T-helper 1 cell treated with Interleukin-12 subunit alpha and Interleukin-12 subunit beta and Interleukin-4 antibody, amounts not matched to agents 30 ng/mL and 1 ng/mL, for 36 hours (primary cell): Measurements from ENCODE around the gene FANCC. TPM values are rescaled to one million over a fixed set of nuclear protein-coding genes. Genes with fewer than 3 reads are reported as not detected.

Source experiments
- intact Hi-C: fragments of 100-400 bp; cut with micrococcal nuclease; formaldehyde crosslinking; loops from one replicate; pipeline ENCODE4 v1.15.1; 2024
- total RNA-seq: library from RNA; stranded (reverse); gene quantifications from 2 replicates; pipeline ENCODE4 v1.2.3, GENCODE V29; 2022

FANCC gene
- total RNA-seq, 1 donor from 2014 or later: 14.6 TPM

DNA sequence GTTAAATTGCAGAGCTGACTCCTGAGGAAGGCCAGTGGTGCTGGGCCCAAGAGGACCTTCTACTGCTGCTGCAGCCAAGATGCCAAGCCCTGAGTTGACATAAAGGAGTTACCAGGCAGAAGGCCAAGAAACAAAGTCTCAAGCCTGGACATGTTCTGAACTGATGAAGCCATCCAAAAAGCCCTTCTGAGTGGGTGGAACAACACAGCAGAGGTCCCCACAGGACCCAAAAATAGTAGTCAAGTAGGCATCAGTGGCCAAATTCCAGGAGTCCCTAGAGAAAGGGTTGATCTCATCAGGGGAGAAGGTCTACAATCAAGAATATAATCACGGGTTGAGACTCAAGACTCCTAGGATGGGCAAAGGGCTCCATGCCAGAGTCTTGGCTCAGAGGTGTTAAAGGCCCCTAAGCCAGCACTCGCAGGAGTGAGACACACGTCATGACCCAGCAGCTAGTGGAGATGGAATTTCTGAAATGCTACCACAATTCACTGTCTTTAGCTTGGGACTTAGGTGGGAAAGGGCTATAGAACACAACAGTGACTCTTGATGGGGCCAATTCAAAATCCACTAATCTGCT, 119.7 kb downstream of the FANCC start:
- intact Hi-C loops: no loop called here

GRCh38 chr9:95193480-95193879, 124.0 kb downstream of the FANCC start:
- intact Hi-C loops: no loop called here

- intact Hi-C loops: no loop called here
These were observed 124.4 kb downstream of the FANCC start for GRCh38 chr9:95193067-95193466.

DNA sequence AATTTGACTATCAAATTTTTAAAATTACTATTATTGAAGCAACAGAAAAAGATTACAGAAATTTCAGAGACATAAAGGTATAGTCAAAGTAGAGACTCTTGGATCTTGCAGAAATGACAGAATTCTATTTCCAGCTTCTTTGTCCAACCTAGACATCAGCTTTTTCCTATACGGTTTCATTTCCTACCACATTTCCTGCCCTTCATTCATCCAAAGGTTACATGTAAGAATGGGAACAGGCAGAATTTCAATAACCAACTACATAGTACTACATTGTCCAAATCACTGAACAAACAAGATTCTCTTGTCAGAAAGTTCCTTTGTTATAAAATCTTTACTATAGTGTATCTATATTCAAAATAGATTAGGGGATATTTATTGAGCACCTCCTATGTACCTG, 124.9 kb downstream of the FANCC start:
- intact Hi-C loops: no loop called here

DNA sequence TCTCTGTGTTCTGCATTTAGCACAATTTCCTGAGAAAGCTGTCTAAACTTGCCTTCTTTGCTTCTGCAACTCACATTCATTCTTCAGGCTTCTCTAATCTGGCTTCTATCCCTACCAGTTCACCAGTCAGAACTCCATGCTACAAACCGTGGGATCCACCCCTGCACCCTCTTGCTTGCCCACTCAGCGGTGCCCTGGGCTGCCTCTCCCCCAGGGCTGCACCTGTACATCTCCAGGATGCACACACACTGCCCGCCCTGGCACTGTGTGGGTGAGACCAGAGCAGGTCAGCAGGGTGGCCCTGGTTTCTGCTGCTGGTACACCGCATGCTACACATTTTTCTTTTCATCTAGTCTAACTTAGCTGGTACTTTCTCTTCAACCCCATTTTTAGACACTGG, 127.1 kb downstream of the FANCC start:
- intact Hi-C loops: no loop called here

- intact Hi-C loops: loop anchor here (1.0 to 10.0 kb wide), 2 partner anchors 18 to 685 kb away; partner anchors contain the start of gene ERCC6L2
These were observed 128.0 kb downstream of the FANCC start for GRCh38 chr9:95189251-95190098.

DNA sequence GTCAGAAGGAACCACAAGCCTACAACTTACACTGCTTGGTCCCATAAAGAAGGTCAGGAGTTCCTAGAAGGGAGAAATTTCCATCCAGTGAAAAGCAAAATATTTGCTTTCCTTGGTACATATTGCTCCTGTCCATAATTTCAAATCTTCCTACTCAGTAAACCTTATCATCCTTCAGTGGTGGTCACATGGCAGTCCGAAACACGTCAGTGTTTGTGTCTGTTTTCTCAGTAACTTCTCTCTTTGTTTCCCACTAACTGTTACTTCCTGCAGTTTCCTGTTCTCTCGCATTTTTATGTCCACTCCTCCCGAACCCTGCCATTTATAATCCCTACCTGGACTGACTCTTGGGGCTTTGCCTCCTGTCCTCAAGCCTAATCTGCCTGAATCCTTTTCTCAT, 129.1 kb downstream of the FANCC start:
- intact Hi-C loops: loop anchor here (10.0 kb wide), 1 partner anchor 686 kb away; the partner anchor contains the start of gene ERCC6L2

DNA sequence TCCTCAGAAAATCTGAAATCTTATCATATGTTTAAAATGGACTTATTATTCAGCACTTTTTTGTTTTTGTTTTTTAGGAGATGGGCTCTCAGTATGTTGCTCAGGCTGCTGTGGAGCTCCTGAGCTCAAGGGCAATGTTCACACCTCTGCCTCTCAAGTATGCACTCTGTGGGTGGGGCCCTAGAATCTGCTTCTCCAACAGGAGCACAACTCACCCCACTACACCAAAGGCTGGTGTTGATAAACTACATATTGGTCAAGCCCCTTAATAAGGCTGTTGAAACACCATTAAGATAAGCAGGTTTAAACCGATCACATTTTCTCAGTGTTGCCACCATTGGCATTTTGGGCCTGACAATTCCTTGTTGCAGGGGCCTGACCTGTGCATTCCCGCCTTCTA, 131.6 kb downstream of the FANCC start:
- intact Hi-C loops: loop anchor here (10.0 kb wide), 1 partner anchor 689 kb away; the partner anchor contains the start of gene ERCC6L2

- intact Hi-C loops: loop anchor here (5.0 to 10.0 kb wide), 2 partner anchors 84 to 692 kb away; partner anchors contain the start of gene ERCC6L2
These were observed 134.5 kb downstream of the FANCC start for GRCh38 chr9:95182854-95183563.

- intact Hi-C loops: loop anchor here (2.0 to 10.0 kb wide), 3 partner anchors 85 to 693 kb away; partner anchors contain the start of gene ERCC6L2
These were observed 135.7 kb downstream of the FANCC start for GRCh38 chr9:95181835-95182234.

- intact Hi-C loops: loop anchor here (2.0 to 10.0 kb wide), 3 partner anchors 86 to 693 kb away; partner anchors contain the start of gene ERCC6L2
These were observed 136.2 kb downstream of the FANCC start for GRCh38 chr9:95181226-95181818.

DNA sequence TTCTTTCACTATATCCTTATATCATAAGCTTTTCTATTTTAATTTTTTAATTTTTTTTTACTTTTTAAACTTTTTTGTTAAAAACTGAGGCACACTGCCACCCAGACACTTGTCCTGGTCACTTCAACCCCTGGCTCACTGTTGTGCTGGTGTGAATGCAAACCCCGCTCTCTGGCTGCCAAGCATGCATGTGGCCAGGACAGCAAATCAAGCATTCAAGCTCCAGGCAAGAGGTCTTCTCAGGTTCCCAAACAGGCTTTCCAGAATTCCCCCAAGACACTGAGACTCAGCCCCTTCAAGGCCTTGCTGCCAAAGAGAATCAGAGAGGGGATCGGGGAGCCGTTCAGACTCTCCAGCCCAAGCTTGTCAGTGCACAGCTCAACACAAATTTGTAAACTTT, 139.9 kb downstream of the FANCC start:
- intact Hi-C loops: no loop called here

DNA sequence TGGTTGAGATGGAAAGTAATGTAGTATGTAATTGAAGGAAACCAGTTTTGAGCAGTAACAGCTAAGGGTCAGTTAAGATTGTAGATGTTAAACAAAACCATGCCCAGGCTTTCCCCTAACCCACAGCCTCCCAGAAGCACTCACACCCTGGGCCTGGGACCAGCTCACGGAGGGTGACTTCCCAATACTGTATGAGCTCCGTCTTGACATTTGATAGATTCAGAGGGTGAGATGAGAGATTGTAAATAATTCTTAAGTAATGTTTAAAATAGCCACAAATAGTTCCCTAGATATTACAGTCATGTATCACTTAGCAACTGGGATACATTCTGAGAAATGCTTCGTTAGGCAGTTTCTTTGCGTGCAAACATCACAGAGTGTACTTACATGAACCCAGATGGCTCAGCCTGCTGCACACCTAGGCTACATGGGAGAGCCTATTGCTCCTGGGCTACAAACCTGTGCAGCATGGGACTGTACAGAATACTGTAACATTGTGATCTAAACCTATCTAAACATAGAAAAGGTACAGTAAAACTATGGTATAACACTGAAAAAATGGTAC, 140.7 kb downstream of the FANCC start:
- intact Hi-C loops: no loop called here

GRCh38 chr9:95175523-95175922, 142.0 kb downstream of the FANCC start:
- intact Hi-C loops: no loop called here

DNA sequence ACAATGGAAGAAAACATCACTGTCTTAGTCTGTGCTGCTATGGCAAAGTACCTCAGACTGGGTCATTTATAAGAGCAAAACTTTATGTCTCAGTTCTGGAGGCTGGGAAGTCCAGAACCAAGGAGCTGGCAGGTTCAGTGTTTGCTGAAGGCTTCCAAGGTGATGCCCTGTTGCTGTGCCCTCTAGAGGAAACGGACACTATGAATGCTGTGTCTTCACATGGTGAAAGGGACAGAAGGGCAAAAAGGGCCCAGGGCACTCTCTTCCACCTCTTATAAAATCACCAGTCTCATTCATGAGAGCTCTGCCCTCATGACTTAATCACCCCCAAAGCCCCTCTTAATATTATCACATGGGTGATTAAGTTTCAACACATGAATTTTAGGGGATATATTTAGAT, 143.5 kb downstream of the FANCC start:
- intact Hi-C loops: no loop called here

GRCh38 chr9:95171596-95171995, 145.9 kb downstream of the FANCC start:
- intact Hi-C loops: loop anchor here (1.0 kb wide), 2 partner anchors 18 to 445 kb away; partner anchors contain the start of gene AOPEP

DNA sequence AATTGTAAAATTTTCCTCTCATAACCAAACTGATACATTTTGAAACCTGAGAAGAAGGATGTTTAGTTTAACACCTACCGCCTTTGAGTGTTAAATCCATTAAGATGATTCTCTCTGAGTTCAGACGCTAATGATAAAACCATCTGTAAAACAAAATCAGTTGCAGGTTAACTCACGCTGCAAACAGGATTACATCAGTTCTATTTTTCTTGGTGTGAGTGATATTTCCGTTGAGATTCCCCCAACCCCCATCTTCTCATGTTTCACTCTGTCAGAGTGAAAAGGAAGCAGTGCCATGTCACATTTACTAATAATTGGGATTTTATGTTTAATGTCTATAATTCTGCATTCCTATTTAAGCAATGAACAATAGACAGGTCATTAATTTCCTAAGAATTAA, 146.5 kb downstream of the FANCC start:
- intact Hi-C loops: loop anchor here (1.0 kb wide), 2 partner anchors 18 to 445 kb away; partner anchors contain the start of gene AOPEP

GRCh38 chr9:95167998-95168397, 149.5 kb downstream of the FANCC start:
- intact Hi-C loops: loop anchor here (1.0 to 5.0 kb wide), 3 partner anchors 344 to 487 kb away; partner anchors contain the start of gene AOPEP

- intact Hi-C loops: loop anchor here (5.0 kb wide), 1 partner anchor 347 kb away; no protein-coding TSS in a partner anchor
These were observed 152.5 kb downstream of the FANCC start for GRCh38 chr9:95165004-95165403.

DNA sequence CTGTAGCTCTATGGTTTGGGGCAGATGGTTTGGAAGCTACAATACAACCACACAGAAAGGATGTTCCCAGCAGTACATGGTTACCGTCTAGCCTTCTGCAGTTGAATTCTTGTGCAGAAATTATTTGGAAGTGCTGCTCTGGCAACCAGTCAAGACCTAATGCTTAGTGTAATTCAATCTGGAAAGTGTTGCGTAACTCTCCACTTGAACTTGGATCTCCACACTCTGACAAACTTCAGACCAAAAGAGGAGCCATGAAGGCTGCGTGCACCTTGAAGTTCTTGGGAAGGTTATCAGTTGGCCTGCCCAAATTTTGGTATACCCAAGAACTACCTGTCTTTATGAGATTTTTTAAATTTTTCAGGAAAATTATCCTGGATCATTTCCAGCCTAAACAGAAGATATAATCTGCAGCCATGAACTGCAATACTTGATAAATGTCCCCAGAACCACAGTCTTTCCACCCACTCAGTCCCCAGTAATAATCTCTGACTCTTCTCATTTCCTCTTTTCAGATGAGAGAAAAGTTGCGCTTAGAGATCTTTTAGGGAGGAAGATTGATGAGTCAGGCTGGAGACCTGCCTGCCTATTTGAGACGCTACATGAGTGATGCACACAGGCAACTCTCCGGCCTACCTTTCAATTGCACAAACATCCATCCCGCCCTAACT, 159.9 kb downstream of the FANCC start:
- intact Hi-C loops: no loop called here
